Muscle of back (tissue), 11 donors: ENCODE results near the gene GOLT1A. TPM values are rescaled to one million over a fixed set of nuclear protein-coding genes. Genes with fewer than 3 reads are reported as not detected.

Experiments
- DNase-seq, 3 donors: peaks; one replicate each; pipeline versions ENCODE4 v3.0.0 to v3.0.0-alpha.2; 2013
- polyA plus RNA-seq, 10 donors: library from polyadenylated mRNA; unstranded; fragments of 120-200 nt; gene quantifications; one replicate each; pipeline ENCODE4 v1.2.1, GENCODE V29; 2013; ENCODE audit not compliant: insufficient read length in 10 of 10

The GOLT1A gene
- polyA plus RNA-seq, 10 donors = 0.20 TPM; not detected in 9

GRCh38 chr1:204219971-204220616 is 6.3 kb upstream of the GOLT1A start:
- DNase-seq = no peak

- no peak for DNase-seq
These were observed 4.8 kb upstream of the GOLT1A start for GRCh38 chr1:204218552-204218951.

- DNase-seq = no peak
These were observed 3.8 kb upstream of the GOLT1A start for GRCh38 chr1:204217648-204218000.

- no peak for DNase-seq
These were observed 3.3 kb upstream of the GOLT1A start for GRCh38 chr1:204216880-204217647.

- DNase-seq = no peak
These were observed 2.4 kb upstream of the GOLT1A start for GRCh38 chr1:204216236-204216635.

GRCh38 chr1:204212715-204213114 is 1.1 kb downstream of the GOLT1A start:
- no peak for DNase-seq

GRCh38 chr1:204211046-204211445 is 2.7 kb downstream of the GOLT1A start:
- DNase-seq = no peak

- DNase-seq = peak; percentile 20 to 66 (median 53)
These were observed 6.6 kb downstream of the GOLT1A start for GRCh38 chr1:204207136-204207616.

- DNase-seq = peak in 1 of 3 donors; percentile 32
These were observed 7.7 kb downstream of the GOLT1A start for GRCh38 chr1:204206121-204206520.

GRCh38 chr1:204205486-204205885 is 8.3 kb downstream of the GOLT1A start:
- no peak for DNase-seq

GRCh38 chr1:204204944-204205343 is 8.8 kb downstream of the GOLT1A start:
- no peak for DNase-seq

GRCh38 chr1:204203206-204203767 is 10.5 kb downstream of the GOLT1A start:
- DNase-seq = no peak

GRCh38 chr1:204202481-204202880 is 11.3 kb downstream of the GOLT1A start:
- no peak for DNase-seq

GRCh38 chr1:204201348-204202040 is 12.3 kb downstream of the GOLT1A start:
- DNase-seq = no peak

- DNase-seq = no peak
These were observed 14.2 kb downstream of the GOLT1A start for GRCh38 chr1:204199579-204199978.

GRCh38 chr1:204198348-204199340 is 15.1 kb downstream of the GOLT1A start:
- peak in 2 of 3 donors; percentile 14 to 71 for DNase-seq

- DNase-seq = no peak
These were observed 16.7 kb downstream of the GOLT1A start for GRCh38 chr1:204197068-204197467.

GRCh38 chr1:204196068-204196795 is 17.6 kb downstream of the GOLT1A start, which contains the start of gene KISS1:
TSS of gene KISS1 (minus strand) at chr1:204196491. CDS start at chr1:204192876, 3,615 bp downstream.
- DNase-seq = no peak

- DNase-seq = no peak
These were observed 19.0 kb downstream of the GOLT1A start for GRCh38 chr1:204194771-204195170.

- no peak for DNase-seq
These were observed 19.7 kb downstream of the GOLT1A start for GRCh38 chr1:204194080-204194479.
